Measurements from ENCODE around the gene MNT.
A peak's percentile ranks its signal among the peaks of the same experiment; 100 is the strongest.

Gene MNT

DNA sequence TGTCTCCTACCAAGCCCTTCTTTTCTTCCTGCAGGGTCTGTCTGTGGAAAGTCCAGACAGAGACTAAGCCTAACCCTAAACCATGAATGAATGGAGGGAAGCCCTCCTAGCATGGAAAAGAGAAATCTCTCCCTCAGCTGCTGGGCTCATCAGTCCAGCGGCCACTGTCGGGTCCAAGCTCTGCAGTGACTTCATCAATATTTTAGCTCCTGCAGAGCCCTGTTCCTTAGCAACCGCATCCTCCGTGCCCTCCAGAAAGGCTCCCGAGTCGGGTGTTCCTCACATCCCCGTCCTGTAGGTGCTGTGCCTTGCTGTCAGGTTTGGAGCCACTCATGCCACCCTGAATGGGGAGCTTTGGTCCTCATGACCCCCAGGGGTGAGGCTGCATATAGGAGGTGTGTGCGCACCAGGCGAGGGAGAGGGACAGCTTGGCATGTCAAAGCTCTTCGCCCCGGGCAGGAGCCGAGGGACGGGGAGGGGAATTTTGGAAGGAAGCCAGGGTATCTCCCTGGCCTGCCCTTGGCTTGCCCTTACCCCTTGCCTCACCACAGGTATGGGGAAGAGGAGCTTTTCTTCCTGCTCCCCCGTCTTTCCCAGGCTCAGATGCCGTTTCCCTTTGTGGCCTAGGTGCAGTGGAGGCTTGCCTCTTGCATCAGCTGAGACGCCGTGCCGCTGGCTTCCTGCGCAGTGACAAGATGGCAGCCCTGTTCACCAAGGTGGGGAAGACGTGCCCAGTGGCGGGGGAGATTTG, 39.7 kb downstream of the MNT start:
- DNase-seq = no peak

- no peak for DNase-seq
Observed at GRCh38 chr17:2357931-2358434, 42.9 kb downstream of the MNT start.

GRCh38 chr17:2357237-2357636, 43.6 kb downstream of the MNT start:
- no peak for DNase-seq

DNA sequence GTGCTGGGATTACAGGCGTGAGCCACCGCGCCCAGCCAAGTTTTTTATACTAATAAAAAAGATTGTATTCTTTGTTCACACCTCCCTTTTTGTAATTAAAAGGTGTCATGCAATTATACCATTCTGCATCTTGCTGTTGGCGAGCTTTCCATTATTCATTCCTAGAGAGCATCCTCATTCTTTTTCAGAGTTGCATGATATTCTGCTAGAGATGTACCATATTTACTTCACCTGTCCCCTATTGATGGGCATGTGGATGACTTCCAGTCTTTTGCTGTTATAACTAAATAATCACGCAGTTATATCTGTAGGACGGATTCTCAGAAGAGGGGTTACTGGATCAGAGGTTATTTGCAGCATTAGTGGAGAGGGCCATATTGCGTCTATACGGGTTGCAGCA, 46.5 kb downstream of the MNT start:
- no peak for DNase-seq

- no peak for DNase-seq
Observed at GRCh38 chr17:2351269-2351668, 49.6 kb downstream of the MNT start.

DNA sequence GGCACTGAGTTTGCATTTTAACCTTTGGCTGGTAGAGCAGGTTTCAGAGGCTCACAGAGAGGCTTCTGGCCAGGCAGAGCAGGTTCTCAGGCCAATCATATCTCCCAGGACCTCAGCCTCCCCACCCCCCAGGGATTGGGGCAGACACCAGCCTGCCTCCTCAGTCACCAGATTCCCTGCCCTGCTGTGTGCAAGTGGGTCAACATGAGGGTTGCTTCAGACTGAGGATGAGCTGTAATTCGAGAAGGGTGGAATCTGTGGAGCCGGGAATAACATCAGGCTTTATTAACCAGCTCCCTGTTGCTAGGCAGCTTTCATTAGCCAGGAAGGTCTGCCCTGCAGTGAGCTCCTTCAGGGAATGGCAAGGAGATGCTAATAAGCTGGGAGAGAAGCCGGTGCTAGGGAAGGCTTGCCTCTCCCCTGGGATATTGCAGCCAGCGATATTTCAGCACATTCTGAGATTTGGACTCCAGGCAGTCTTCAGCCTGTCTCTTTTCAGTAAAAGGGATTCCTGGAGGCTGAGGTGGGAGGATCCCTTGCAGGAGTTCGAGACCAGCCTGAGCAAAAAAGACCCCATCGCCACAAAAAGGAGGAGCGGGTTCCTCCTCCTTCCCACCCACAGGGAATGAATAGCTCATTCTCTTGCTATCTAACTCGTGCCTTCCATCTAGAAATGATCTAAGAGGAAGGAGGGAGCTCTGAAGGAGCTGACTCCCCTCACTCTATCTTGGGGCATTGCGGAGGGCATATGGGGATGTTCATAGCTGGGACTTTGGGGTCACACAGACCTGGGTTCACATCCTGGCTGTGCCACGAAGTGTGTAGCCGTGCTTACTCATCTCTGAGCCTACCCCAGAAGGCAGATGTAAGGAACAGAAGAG, 52.8 kb downstream of the MNT start:
- peak; percentile 84 for DNase-seq

DNA sequence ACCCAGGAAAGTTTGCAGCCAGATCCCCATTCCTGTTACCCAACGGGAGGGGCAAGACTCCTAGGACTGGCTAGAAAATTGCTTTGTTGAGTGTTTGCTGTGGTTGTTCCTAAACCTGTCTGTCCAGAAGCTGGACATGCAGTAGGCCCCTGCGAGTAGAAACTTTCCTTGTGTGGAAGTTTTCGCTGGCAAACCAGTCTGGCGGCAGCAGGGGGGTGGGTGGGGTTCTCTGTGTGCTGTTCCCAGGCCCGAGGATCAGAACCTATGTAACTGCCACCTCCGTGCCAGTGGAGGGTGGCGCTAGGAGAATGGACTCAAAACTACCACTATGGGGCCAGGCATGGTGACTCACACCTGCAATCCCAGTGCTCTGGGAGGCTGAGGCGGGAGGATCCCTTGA, 54.4 kb downstream of the MNT start:
- DNase-seq = no peak

DNA sequence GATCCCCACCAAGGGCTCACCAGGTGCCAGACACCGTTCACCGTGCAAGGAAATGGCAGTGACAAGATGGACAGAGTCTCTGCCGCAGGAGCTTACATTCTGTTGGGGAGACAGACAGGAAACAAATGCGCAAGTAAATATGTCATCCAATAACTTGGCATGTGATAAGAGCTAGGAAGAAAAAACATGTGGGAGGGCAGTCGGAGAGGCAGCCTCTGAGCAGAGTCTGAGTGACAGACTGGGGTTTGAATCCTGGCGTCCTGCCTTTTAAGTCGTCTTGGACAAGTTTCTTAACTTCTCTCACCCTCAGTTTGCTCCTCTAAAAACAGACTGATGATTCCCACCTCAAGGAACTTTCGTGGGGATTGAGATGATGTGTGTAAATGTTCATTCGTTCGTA, 56.3 kb downstream of the MNT start:
- DNase-seq = no peak

- no peak for DNase-seq
Observed at GRCh38 chr17:2343421-2343820, 57.4 kb downstream of the MNT start.

GRCh38 chr17:2338315-2338657, 62.6 kb downstream of the MNT start:
- DNase-seq = peak; percentile 17

DNA sequence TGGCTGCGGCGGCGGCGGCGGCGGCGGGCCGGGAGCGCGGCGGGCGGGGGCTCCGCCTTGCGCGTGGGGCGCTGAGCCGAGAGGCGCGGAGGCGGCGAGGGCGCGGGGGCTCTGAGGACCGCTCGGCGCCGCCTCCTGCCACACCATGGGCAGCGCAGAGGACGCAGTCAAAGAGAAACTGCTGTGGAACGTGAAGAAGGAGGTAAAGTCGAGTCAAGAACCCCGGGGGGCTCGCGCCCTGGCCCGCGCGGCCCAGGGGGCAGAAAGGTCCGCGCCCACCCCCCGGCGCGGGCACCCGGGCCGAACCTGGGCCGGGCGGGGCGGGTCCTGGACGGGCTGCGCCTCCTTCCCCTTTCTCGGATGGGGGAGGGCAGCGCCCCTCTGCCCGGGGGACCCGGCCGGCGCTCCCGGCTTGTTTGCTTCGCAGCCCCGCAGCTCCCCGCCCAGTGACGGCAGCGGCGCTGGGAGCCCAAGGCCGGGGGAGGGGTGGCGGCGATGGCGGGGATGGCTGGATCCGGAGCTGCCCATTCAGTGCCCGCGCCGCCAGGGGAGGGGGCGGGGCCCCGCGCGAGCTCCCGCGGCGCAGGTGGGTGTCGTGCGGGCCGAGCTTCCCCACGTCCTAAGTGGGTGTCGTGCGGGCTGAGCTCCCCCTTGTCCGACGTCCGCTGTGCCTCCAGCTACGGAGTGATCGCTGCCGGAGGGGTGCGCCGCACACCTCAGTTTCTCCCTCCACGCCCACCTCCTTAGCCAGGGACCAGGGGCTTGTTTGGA, 63.1 kb downstream of the MNT start:
- peak; percentile 48 for DNase-seq

DNA sequence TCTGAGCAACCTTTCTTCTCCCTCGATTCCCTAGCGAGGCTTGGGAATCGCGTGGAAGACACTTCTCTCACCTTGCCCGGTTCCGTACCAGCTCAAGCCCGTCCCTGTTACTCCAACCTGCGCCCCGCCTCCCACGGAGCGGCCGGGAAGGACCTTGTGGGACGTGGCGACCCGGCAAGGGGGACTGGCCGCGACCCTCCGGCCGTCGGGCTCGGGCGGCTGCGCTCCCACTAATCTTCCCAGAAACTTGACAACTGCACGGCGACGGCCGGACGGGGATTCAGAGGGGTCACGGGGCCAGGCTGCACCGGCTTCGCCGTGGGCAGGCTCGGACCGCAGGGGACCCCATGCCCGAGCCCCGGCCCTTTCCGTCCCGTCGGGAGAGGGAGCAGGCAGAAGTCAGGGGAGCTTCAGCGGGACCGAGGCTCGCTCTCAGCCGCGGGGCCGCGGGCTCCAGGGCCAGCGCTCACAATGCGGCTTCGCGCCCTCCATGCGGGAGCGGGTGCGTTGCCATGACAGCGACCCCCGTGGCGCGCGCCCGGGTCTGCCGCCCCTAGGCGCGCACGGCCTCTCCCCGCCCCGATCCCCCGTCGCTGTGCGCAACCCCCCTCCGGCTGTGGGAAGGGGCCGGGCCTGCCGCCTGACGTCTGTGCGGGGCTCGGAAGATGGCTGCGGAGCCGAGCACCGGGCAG, 63.9 kb downstream of the MNT start, which contains the start of gene SGSM2:
SGSM2 (plus strand) TSS at position 650 of the 692 bp plus-strand sequence. CDS start 188 bp downstream, outside the sequence.
- peak; percentile 52 for DNase-seq

DNA sequence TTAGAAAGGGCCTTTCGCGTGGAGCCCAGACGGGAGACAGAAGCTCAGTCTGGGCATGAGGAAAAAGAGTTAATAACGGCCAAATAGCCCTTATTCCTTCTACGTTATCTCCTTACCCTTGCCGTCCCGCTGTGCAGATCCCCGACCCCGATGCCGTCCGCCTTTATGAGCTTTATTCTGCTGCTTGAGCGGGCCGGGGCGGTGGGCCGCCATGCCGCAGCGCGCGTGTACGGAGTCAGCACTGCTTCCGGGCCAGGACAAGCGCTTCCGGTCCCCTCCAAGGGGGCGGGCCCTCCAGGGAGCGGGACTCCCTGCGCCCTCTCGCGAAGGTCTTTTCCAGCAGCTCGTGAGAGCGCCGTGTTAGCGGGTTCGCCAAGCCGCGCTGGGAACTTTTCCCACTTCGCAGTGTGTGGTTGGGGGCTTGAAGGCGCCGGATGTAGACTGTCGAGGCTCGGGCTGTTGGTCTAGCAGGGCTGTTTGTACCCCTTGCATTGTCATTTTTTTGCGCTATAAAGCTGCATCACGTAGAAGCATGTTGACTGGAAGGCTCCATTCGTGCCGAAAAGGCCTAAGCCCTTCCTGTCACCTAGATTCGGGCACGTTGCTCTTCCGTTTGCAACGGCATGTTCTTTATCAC, 64.5 kb downstream of the MNT start, which contains the start of gene TSR1:
TSR1 (minus strand) TSS at position 243 of the 637 bp plus-strand sequence; CDS start at position 213, 30 bp downstream.
- DNase-seq = peak; percentile 90

GRCh38 chr17:2335726-2336214, 65.1 kb downstream of the MNT start:
- DNase-seq = peak; percentile 14

All from fibroblast of skin of right quadriceps (primary cell).